Right cardiac atrium (tissue), 5 donors: ENCODE data around the gene PGPEP1. TPM values are rescaled to one million over a fixed set of nuclear protein-coding genes. Genes with fewer than 3 reads are reported as not detected.
A peak's percentile ranks its signal among the peaks of the same experiment; 100 is the strongest.
"Not testable (repeated sequence)": the region's sequence is repeated elsewhere in the genome, so short reads cannot be mapped to it uniquely, and the experiment has no call there.

ENCODE experiments used
- ATAC-seq, 2 donors: fragments of 200-7000 bp; cut with Tn5 transposase; one replicate each; pipeline versions ENCODE4 v1.8.0 to v1.9.1; 2020; ENCODE audit warnings: moderate library complexity in 2 of 2, mild to moderate bottlenecking in 1 of 2
- DNase-seq, 3 donors: peaks; one replicate each; pipeline ENCODE4 v3.0.0-alpha.2; 2020
- H3K27ac ChIP-seq: one replicate; pipeline ENCODE4 v1.5.1; 2013; ENCODE audit warnings: mild to moderate bottlenecking, low read length, control low read depth, moderate library complexity
- H3K27me3 ChIP-seq: one replicate; pipeline ENCODE4 v1.6.1; 2013; ENCODE audit not compliant: control insufficient read depth, insufficient read depth
- H3K4me1 ChIP-seq: one replicate; pipeline ENCODE4 v1.6.1; 2013; ENCODE audit warnings: low read length; ENCODE audit not compliant: control insufficient read depth, insufficient read depth
- H3K4me3 ChIP-seq: one replicate; pipeline ENCODE4 v1.5.1; 2013; ENCODE audit warnings: low read length, control low read depth
- H3K9me3 ChIP-seq: one replicate; pipeline ENCODE4 v1.6.1; 2013; ENCODE audit warnings: low read length; ENCODE audit not compliant: control insufficient read depth
- WGBS: extraction: QIAGEN DNeasy Blood & Tissue Kit; methylation state at CpG from one replicate; pipeline ENCODE4 v1.1.7; 2013; 5-methylcytosine and 5-hydroxymethylcytosine counted together
- intact Hi-C, 4 donors: fragments of 100-400 bp; cut with DNase I; formaldehyde crosslinking; loops; one replicate each; pipeline versions ENCODE4 v1.11.0 to v1.14.0; 2022 to 2023
- polyA plus RNA-seq: library from polyadenylated mRNA; stranded (reverse); fragments of 200-250 nt; gene quantifications from one replicate; pipeline ENCODE4 v1.2.3, GENCODE V29; 2013
- total RNA-seq, 4 donors: library from RNA; stranded (reverse); fragmentation: NEBNext Ultra II Directional; extraction: Animal tissue kit (Norgen Biotek cat#: 25700); gene quantifications; one replicate each; pipeline ENCODE4 v1.2.1, GENCODE V29; 2021
- donor health status: healthy with polysubstance abuse.
- donor health status: DM: no; HTN: yes; CAD: no.
- donor health status: DM: no; HTN: no; CAD: no.
- donor health status: DM: no; HTN: yes; CAD: no; lungs with severe emphysema.
- donor health status: DM: yes; HTN: yes; CAD: no.

PGPEP1 gene
- total and polyA plus RNA-seq, 5 donors = 17.4 to 42.0 (median 34.5) TPM

DNA sequence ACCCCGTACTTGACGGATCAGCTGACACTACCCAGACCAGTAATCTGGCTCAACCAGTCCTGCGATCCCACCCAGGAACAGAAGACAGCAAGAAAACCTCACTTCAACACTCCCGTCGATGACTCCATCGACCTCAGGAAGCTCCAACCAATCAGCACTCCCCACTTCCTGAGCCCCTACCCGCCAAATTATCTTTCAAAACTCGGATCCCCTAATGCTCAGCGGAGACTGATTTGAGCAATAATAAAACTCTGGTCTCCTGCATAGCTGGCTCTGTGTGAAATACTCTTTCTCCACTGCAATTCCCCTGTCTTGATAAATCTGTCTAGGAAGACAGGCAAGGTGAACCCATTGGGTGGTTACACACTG lies 18.7 kb upstream of the PGPEP1 start:
- Histone ChIP-seq H3K27ac (peak overlapping the region; percentile 71), H3K4me1 (peaks cover 6% of the 10 kb centered on the region), H3K9me3 (no peaks in the 10 kb centered on the region), H3K27me3 (no peaks in the 10 kb centered on the region), H3K4me3 (no peak overlapping the region)
- 18% methylated on average over 9 of the region's 9 CpGs for WGBS
- intact Hi-C loops = loop anchor here (2.0 to 10.0 kb wide), 4 partner anchors 39 to 117 kb away; partner anchors contain the start of genes JUND (in 3 of the 4) and RAB3A (in 1 of the 4)
- ATAC-seq (no peak), DNase-seq (no peak)

DNA sequence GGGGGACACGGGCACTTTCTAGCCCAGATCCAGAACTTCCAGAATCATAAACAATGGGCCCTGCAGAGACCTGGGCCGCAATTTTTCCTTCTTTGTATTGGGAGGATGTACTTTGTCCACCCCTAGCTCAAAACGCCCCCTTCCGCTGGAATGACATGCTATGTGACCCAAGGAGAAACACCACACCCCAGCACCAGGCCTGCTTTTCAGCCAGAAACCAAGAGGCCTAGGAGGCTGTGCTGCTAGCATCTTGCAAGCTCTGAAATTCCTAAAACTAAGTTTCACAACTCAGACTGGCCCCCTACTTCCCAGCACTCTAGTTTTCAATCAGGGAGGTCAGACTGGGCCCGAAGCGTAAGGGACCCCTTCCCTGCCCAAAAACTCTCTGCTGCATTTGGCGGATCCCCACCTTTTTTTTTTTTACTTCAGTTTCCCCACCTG lies 18.1 kb upstream of the PGPEP1 start:
- ATAC-seq = peak in 1 of 2 donors; percentile 48
- Histone ChIP-seq H3K4me1 (peaks cover 6% of the 10 kb centered on the region), H3K27me3 (no peaks in the 10 kb centered on the region), H3K9me3 (no peaks in the 10 kb centered on the region), H3K27ac (peak overlapping the region; percentile 71), H3K4me3 (peak overlapping the region; percentile 80)
- intact Hi-C loops = loop anchor here (2.0 to 10.0 kb wide), 4 partner anchors 40 to 118 kb away; partner anchors contain the start of genes JUND (in 3 of the 4) and RAB3A (in 1 of the 4)
- DNase-seq = peak; percentile 70 to 79 (median 75)
- 2% methylated on average over 7 of the region's 7 CpGs for WGBS

DNA sequence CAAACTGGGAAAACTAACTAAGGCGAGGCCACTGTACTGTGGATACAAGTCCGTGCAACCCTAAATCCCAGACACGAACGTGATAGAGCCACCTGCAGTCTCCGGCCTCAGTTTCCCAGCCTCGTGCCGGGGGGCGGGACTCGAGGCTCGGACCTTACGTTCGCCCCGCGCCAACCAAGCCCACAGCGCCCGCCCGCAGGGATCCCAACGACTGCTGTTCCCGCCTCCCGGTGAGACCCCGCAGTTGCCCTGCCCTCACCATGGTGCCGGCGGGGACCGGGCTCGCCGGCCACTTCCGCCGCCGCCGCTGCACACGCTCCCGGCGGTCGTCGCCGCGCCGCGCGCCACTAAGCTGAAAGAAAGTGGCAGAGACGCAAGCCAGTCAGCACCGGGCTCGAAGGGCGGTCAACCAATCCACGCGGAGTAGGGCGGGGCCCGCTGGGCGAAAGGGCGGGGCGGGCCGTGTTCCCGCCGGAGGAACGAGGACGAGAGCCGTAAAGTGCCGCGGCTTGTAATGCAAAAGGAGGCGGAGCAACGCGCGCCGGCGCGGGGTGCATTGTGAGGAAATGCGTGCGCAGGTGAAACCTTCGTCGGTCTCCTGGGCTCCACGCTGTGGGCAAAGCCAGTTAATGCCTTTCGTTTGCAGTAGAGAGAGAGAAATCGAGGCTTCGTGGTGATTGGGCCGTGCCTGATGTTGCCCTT lies 17.5 kb upstream of the PGPEP1 start, which contains the start of gene LSM4:
Gene LSM4, minus strand, starts transcription at position 318 of the 702 bp plus-strand sequence. Its CDS starts 56 bp downstream, at position 262.
- ATAC-seq (peak; percentile 96 to 97), DNase-seq (peak; percentile 97 to 99 (median 99))
- Histone ChIP-seq H3K27ac (peak within 1 kb of the TSS; percentile 93), H3K4me3 (peak within 1 kb of the TSS; percentile 80), H3K9me3 (no peaks in the 10 kb centered on the region), H3K4me1 (peaks cover 6% of the 10 kb centered on the region), H3K27me3 (no peaks in the 10 kb centered on the region)
- WGBS = under 1% methylated on average over 75 of the region's 75 CpGs
- intact Hi-C loops = loop anchor here (2.0 to 10.0 kb wide), 4 partner anchors 41 to 118 kb away; partner anchors contain the start of genes JUND (in 3 of the 4) and RAB3A (in 1 of the 4)

DNA sequence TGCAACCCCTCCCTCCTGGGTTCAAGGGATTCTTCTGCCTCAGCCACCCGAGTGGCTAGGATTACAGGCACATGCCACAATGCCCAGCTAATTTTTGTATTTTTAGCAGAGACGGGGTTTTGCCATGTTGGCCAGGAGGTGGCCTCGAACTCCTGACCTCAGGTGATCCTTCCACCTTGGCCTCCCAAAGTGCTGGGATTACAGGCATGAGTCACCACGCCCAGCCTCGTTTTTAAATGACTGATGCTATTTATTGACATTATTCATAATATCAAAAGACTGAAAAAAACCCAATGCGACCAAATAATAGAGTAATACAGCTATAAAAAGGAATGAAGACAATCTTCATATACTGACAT lies 16.0 kb upstream of the PGPEP1 start:
- H3K4me3 ChIP-seq, H3K9me3 ChIP-seq, H3K27ac ChIP-seq, H3K4me1 ChIP-seq, H3K27me3 ChIP-seq, ATAC-seq: not testable (repeated sequence)
- peak in 1 of 3 donors; percentile 33 for DNase-seq
- WGBS = 43% methylated on average over 6 of the region's 6 CpGs
- intact Hi-C loops = loop anchor here in 2 of 4 donors (5.0 to 10.0 kb wide), 2 partner anchors 42 to 120 kb away; partner anchors contain the start of genes JUND (in 1 of the 2) and RAB3A (in 1 of the 2)

DNA sequence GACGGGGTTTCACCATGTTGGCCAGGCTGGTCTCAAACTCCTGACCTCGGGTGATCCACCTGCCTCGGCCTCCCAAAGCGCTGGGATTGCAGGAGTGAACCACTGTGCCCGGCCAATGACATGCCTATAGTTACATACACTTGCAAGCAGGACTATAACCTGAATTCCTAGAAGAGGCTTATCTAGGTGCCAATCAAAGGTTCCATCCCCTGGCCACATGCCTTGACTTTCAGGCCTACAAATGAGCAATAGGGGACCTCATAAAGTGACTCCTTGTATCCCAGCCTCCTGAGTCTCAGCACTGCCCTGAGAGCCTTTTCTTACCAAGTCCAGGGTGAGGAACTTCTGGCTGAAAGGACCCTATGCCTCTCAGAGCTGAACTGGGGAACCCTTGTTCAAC lies 13.6 kb upstream of the PGPEP1 start:
- Histone ChIP-seq H3K4me3 (no peak overlapping the region), H3K27me3 (no peaks in the 10 kb centered on the region), H3K4me1 (no peaks in the 10 kb centered on the region), H3K9me3 (no peaks in the 10 kb centered on the region), H3K27ac (no peak overlapping the region)
- DNase-seq (peak in 1 of 3 donors; percentile 16), ATAC-seq (no peak)
- WGBS = 94% methylated on average over 5 of the region's 5 CpGs
- intact Hi-C loops = loop anchor here in 1 of 4 donors (10.0 kb wide), 1 partner anchor 122 kb away; the partner anchor contains the start of gene RAB3A

DNA sequence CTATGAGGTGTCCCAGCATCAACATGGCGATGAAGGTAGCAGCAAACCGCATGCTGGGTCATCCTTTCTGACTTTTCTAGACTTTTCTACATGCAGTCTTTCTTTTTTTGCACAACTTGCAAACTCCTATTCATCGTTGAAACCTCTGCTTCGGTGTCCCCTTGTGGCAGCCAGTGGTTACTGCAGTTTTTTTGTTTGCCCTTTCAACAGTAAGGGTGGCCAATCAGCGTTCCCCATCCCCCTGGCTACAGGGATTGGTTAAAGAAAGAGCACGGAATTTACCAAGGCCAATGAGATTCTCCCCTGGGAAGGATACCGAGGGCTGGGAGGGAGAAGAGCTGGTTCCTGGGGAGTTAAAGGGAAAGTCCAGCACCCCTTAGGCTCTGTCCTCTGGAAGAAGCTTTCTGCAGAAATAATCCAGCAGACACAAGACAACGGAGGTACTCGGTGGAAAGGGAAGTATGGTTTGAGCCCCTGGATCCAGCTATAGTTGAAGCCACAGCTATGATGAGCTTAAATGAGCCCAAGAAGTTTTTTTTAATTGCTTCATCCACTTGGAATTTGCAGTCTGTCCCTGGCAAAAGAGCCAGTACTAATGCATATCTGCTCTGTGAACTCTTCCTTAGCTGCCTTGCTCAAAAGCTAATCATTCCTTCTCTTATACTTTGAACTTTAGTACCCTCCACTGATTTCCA lies 11.9 kb upstream of the PGPEP1 start:
- H3K27ac ChIP-seq = peak overlapping the region; percentile 69
- no peaks in the 10 kb centered on the region for H3K9me3 ChIP-seq
- ATAC-seq = peak; percentile 98 to 99
- DNase-seq = peak; percentile 91 to 94 (median 91)
- intact Hi-C loops = loop anchor here in 2 of 4 donors (2.0 to 10.0 kb wide), 2 partner anchors 50 to 124 kb away; partner anchors contain the start of gene RAB3A (in 1 of the 2)
- WGBS = 2% methylated on average over 9 of the region's 9 CpGs
- H3K4me1 ChIP-seq = no peaks in the 10 kb centered on the region
- H3K4me3 ChIP-seq = peak overlapping the region; percentile 31
- no peaks in the 10 kb centered on the region for H3K27me3 ChIP-seq

DNA sequence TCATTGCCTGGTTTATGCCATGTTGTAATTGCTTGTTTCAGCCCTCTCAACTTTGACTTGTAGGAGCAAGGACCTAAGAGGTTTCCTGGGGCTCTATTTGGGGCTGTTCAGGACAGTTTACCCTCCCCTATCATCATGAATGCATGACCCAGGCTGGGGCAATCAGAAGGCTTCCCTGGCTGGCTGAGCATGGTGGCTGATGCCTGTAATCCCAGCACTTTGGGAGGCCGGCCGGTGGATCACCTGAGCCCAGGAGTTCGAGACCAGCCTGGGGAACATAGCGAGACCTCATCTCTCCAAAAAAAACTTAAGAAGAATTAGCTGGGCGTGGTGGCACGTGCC lies 11.4 kb upstream of the PGPEP1 start:
- H3K27ac ChIP-seq = peak overlapping the region; percentile 69
- DNase-seq (no peak), ATAC-seq (no peak)
- H3K9me3 ChIP-seq = no peaks in the 10 kb centered on the region
- no peak overlapping the region for H3K4me3 ChIP-seq
- intact Hi-C loops = loop anchor here in 2 of 4 donors (2.0 to 10.0 kb wide), 2 partner anchors 50 to 124 kb away; partner anchors contain the start of gene RAB3A (in 1 of the 2)
- H3K27me3 ChIP-seq = no peaks in the 10 kb centered on the region
- WGBS = 56% methylated on average over 6 of the region's 6 CpGs
- no peaks in the 10 kb centered on the region for H3K4me1 ChIP-seq

DNA sequence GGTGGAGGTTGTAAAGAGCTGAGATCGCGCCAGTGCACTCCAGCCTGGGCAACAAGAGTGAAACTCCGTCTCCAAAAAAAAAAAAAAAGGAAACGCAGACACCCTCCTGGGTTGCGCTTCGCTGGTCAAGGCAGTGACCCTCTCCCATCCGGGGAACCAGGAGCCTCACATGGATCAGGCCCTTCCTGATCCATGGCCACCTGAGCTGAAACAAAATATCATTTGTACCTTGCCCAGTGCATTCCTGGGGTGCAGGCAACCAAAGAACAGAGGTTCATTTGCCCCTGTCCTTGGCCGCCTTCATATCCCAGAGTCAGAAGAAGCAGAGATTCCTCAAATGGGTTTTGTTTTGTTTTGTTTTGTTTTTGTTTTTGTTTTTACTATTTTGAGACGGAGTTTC lies 9.5 kb upstream of the PGPEP1 start:
- no peaks in the 10 kb centered on the region for H3K4me1 ChIP-seq
- WGBS = 92% methylated on average over 9 of the region's 9 CpGs
- intact Hi-C loops = no loop called here
- H3K27me3 ChIP-seq = no peaks in the 10 kb centered on the region
- H3K4me3 ChIP-seq = no peak overlapping the region
- no peak for ATAC-seq
- no peak overlapping the region for H3K27ac ChIP-seq
- no peaks in the 10 kb centered on the region for H3K9me3 ChIP-seq
- DNase-seq = no peak

DNA sequence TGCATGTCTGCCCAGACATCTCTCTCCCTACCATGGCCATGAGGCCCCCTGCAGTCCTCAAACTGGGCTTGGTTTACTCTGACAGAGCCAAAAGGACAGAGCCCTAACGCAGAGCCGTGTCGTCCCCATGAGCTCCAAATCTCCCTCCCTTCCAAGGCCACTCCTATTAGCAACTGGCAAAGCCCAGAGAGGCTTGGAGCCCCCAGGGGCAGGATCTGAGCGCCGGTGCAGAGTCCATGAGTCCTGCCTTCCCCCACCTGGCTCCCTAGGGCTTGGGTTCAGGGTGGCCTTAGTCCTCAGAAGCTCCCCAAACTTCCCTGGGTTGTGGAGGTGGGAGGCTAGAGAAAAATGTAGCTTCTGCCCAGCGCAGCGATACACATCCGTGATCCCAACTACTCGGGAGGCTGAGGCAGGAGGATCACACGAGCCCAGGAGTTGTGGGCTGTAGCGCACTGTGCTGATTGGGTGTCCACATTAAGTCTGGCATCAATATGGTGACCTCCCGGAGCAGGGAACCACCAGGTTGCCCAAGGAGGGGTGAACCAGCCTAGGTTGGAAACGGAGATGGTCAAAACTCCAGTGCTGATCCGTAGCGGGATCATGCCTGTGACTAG lies 7.4 kb upstream of the PGPEP1 start:
- Histone ChIP-seq H3K4me3 (no peak overlapping the region), H3K4me1 (no peaks in the 10 kb centered on the region), H3K9me3 (no peaks in the 10 kb centered on the region), H3K27ac (no peak overlapping the region), H3K27me3 (no peaks in the 10 kb centered on the region)
- DNase-seq = no peak
- intact Hi-C loops = no loop called here
- no peak for ATAC-seq
- WGBS = 83% methylated on average over 15 of the region's 15 CpGs

DNA sequence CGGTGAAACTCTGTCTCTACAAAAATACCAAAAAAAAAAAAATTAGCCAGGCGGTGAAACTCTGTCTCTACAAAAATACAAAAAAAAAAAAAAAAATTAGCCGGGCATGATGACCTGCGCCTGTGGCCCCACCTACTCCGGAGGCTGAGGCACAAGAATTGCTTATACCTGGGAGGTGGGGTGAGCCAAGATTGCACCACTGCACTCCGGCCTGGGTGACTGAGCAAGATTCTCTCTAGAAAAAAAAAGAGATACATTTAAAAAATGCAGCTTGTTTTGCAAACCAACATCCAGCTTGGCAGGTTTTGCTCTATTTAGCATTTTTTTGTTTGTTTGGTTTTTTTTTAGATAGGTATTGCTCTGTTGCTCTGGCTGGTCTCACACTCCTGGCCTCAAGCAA lies 6.7 kb upstream of the PGPEP1 start:
- ATAC-seq = no peak
- Histone ChIP-seq H3K9me3 (no peaks in the 10 kb centered on the region), H3K4me3 (no peak overlapping the region), H3K27ac (no peak overlapping the region), H3K4me1 (no peaks in the 10 kb centered on the region), H3K27me3 (no peaks in the 10 kb centered on the region)
- WGBS = 86% methylated on average over 6 of the region's 6 CpGs
- no peak for DNase-seq
- intact Hi-C loops = no loop called here
